HG02870 (cell line): ENCODE data around the gene RABL2A.
"Not testable (repeated sequence)": the region's sequence is repeated elsewhere in the genome, so short reads cannot be mapped to it uniquely, and the experiment has no call there.

ENCODE experiments used
- ATAC-seq: cut with Tn5 transposase; IDR thresholded peaks from one replicate; pipeline ENCODE4 v1.9.1; 2021; ENCODE audit warnings: mild to moderate bottlenecking, moderate library complexity; ENCODE audit not compliant: unreplicated experiment

RABL2A gene

GRCh38 chr2:113626616-113627330 is at the start of gene RABL2A:
TSS of gene RABL2A (plus strand) at chr2:113627266. CDS start at chr2:113628607, 1,341 bp downstream.
- ATAC-seq = peak; percentile 90

- ATAC-seq = not testable (repeated sequence)
These were observed 48.6 kb upstream of the RABL2A start for GRCh38 chr2:113578508-113578907.

- not testable (repeated sequence) for ATAC-seq
These were observed 44.6 kb upstream of the RABL2A start for GRCh38 chr2:113582473-113582872.

GRCh38 chr2:113583521-113584225 is 43.4 kb upstream of the RABL2A start:
- not testable (repeated sequence) for ATAC-seq

GRCh38 chr2:113584311-113585092 is 42.6 kb upstream of the RABL2A start:
- not testable (repeated sequence) for ATAC-seq

- not testable (repeated sequence) for ATAC-seq
These were observed 39.9 kb upstream of the RABL2A start for GRCh38 chr2:113587201-113587600.

- not testable (repeated sequence) for ATAC-seq
These were observed 37.5 kb upstream of the RABL2A start for GRCh38 chr2:113589591-113589990.

- ATAC-seq = not testable (repeated sequence)
These were observed 35.1 kb upstream of the RABL2A start for GRCh38 chr2:113591926-113592325.

GRCh38 chr2:113593280-113593679 is 33.8 kb upstream of the RABL2A start:
- ATAC-seq = not testable (repeated sequence)

GRCh38 chr2:113595725-113596124 is 31.3 kb upstream of the RABL2A start:
- ATAC-seq = not testable (repeated sequence)

- not testable (repeated sequence) for ATAC-seq
These were observed 29.9 kb upstream of the RABL2A start for GRCh38 chr2:113597164-113597563.

- ATAC-seq = not testable (repeated sequence)
These were observed 29.5 kb upstream of the RABL2A start for GRCh38 chr2:113597572-113597971.

- ATAC-seq = not testable (repeated sequence)
These were observed 28.9 kb upstream of the RABL2A start for GRCh38 chr2:113598180-113598579.

- not testable (repeated sequence) for ATAC-seq
These were observed 28.3 kb upstream of the RABL2A start for GRCh38 chr2:113598738-113599137.

- ATAC-seq = not testable (repeated sequence)
These were observed 27.9 kb upstream of the RABL2A start for GRCh38 chr2:113599208-113599607.

- ATAC-seq = not testable (repeated sequence)
These were observed 24.9 kb upstream of the RABL2A start for GRCh38 chr2:113602040-113602769.

GRCh38 chr2:113602869-113603466 is 24.1 kb upstream of the RABL2A start:
- ATAC-seq = peak; percentile 26

- ATAC-seq = peak; percentile 67
These were observed 23.5 kb upstream of the RABL2A start for GRCh38 chr2:113603467-113604084.

- ATAC-seq = not testable (repeated sequence)
These were observed 23.0 kb upstream of the RABL2A start for GRCh38 chr2:113604085-113604477.

- ATAC-seq = not testable (repeated sequence)
These were observed 22.4 kb upstream of the RABL2A start for GRCh38 chr2:113604661-113605060.
